ENCODE measurements around the gene FNDC3B.

- no peak for TF ChIP-seq GATA3 (IDR thresholded peaks at IDR 0.05; ENCODE audit: low read depth, low read length)
- TF ChIP-seq GATA2 (IDR thresholded peaks at IDR 0.05; ENCODE audit: low read depth, low read length): no peak
Observed at GRCh38 chr3:172198428-172198827, 159.1 kb downstream of the FNDC3B start.
